ENCODE data around the gene TEAD2. TPM values are rescaled to one million over a fixed set of nuclear protein-coding genes. Genes with fewer than 3 reads are reported as not detected.
"Not testable (repeated sequence)": the region's sequence is repeated elsewhere in the genome, so short reads cannot be mapped to it uniquely, and the experiment has no call there.

Gene TEAD2
- polyA plus RNA-seq, 1 donor from 2014 or later: 1.0 TPM

- no peak overlapping the region for H3K4me2 ChIP-seq (ENCODE audit: low read length)
- no peak overlapping the region for H3K4me3 ChIP-seq (ENCODE audit: low read length)
- H3K36me3 ChIP-seq (ENCODE audit: insufficient read depth, low read length): no peaks in the 10 kb centered on the region
- no peaks in the 10 kb centered on the region for H3K9me2 ChIP-seq (ENCODE audit: insufficient read depth, low read length)
- no peak overlapping the region for H2AFZ ChIP-seq (ENCODE audit: low read depth, low read length)
- H3K27me3 ChIP-seq (ENCODE audit: insufficient read depth, low read depth, low read length): no peaks in the 10 kb centered on the region
- no peaks in the 10 kb centered on the region for H4K20me1 ChIP-seq (ENCODE audit: insufficient read depth)
- no peak for TF ChIP-seq EP300 (conservative IDR thresholded peaks at IDR 0.05; ENCODE audit: poor library complexity, severe bottlenecking)
- TF ChIP-seq CTCF (IDR thresholded peaks at IDR 0.05; ENCODE audit: poor library complexity, severe bottlenecking): no peak
- H3K79me2 ChIP-seq (replicated peaks; ENCODE audit: insufficient read depth, low read length): no peaks in the 10 kb centered on the region
- no peaks in the 10 kb centered on the region for H3F3A ChIP-seq (ENCODE audit: insufficient read depth, low read length, poor library complexity, severe bottlenecking)
- no peaks in the 10 kb centered on the region for H3K9me3 ChIP-seq (ENCODE audit: low read length)
- no peak overlapping the region for H3K27ac ChIP-seq (ENCODE audit: low read length)
- H3K9ac ChIP-seq (ENCODE audit: low read length): no peak overlapping the region
Measured at GRCh38 chr19:49333811-49334288, 28.4 kb downstream of the TEAD2 start.

- Histone ChIP-seq H3K9me2 (ENCODE audit: insufficient read depth, low read length) (no peaks in the 10 kb centered on the region), H4K20me1 (ENCODE audit: insufficient read depth) (no peaks in the 10 kb centered on the region), H3K4me2 (ENCODE audit: low read length) (no peak overlapping the region), H3K9ac (ENCODE audit: low read length) (no peak overlapping the region), H3K9me3 (ENCODE audit: low read length) (no peaks in the 10 kb centered on the region), H3K79me2 (replicated peaks; ENCODE audit: insufficient read depth, low read length) (no peaks in the 10 kb centered on the region), H3F3A (ENCODE audit: insufficient read depth, low read length, poor library complexity, severe bottlenecking) (no peaks in the 10 kb centered on the region), H3K27me3 (ENCODE audit: insufficient read depth, low read depth, low read length) (no peaks in the 10 kb centered on the region), H2AFZ (ENCODE audit: low read depth, low read length) (no peak overlapping the region), H3K36me3 (ENCODE audit: insufficient read depth, low read length) (no peaks in the 10 kb centered on the region), H3K4me3 (ENCODE audit: low read length) (no peak overlapping the region), H3K27ac (ENCODE audit: low read length) (no peak overlapping the region)
- no peak for TF ChIP-seq POLR2AphosphoS5 (IDR thresholded peaks at IDR 0.05)
- no peak for TF ChIP-seq TAF1 (IDR thresholded peaks at IDR 0.05; ENCODE audit: low read depth)
- TF ChIP-seq MXI1 (conservative IDR thresholded peaks at IDR 0.05; ENCODE audit: poor library complexity, severe bottlenecking): no peak
- no peak for TF ChIP-seq SMC3 (conservative IDR thresholded peaks at IDR 0.05; ENCODE audit: poor library complexity)
- no peak for TF ChIP-seq REST (IDR thresholded peaks at IDR 0.05; ENCODE audit: borderline replicate concordance)
- no peak for TF ChIP-seq EP300 (conservative IDR thresholded peaks at IDR 0.05; ENCODE audit: poor library complexity, severe bottlenecking)
- no peak for TF ChIP-seq RAD21 (conservative IDR thresholded peaks at IDR 0.05)
Measured at GRCh38 chr19:49333418-49333805, 28.8 kb downstream of the TEAD2 start.

GRCh38 chr19:49332691-49333417 lies 29.4 kb downstream of the TEAD2 start:
- not testable (repeated sequence) for H3K36me3 ChIP-seq (ENCODE audit: insufficient read depth, low read length); H3K9me2 ChIP-seq (ENCODE audit: insufficient read depth, low read length); H3K4me3 ChIP-seq (ENCODE audit: low read length); H3K79me2 ChIP-seq (replicated peaks; ENCODE audit: insufficient read depth, low read length); H3K9me3 ChIP-seq (ENCODE audit: low read length); H3K27me3 ChIP-seq (ENCODE audit: insufficient read depth, low read depth, low read length); H2AFZ ChIP-seq (ENCODE audit: low read depth, low read length); H3K9ac ChIP-seq (ENCODE audit: low read length); H4K20me1 ChIP-seq (ENCODE audit: insufficient read depth); H3K4me2 ChIP-seq (ENCODE audit: low read length); H3F3A ChIP-seq (ENCODE audit: insufficient read depth, low read length, poor library complexity, severe bottlenecking); H3K27ac ChIP-seq (ENCODE audit: low read length)

All from neural cell (in vitro differentiated cells).